Activated B cell treated with CpG ODN at 0.5 μM for 24 hours (primary cell): ENCODE measurements around the gene NECTIN3. TPM values are rescaled to one million over a fixed set of nuclear protein-coding genes. Genes with fewer than 3 reads are reported as not detected.

Source experiments
- ATAC-seq: fragments of 200-7000 bp; cut with Tn5 transposase; one replicate; pipeline ENCODE4 v1.10.0; 2021; ENCODE audit warnings: low read depth, mild to moderate bottlenecking, moderate library complexity
- CTCF ChIA-PET: fragments of 350-600 bp; sonication (Branson Sonifier 250); formaldehyde crosslinking; loops from one replicate; lab custom pipeline; 2021; ENCODE audit warnings: antibody characterized with exemption; lab: Charles Lee
- POLR2A ChIA-PET: fragments of 350-600 bp; sonication (Branson Sonifier 250); formaldehyde crosslinking; loops from one replicate; lab custom pipeline; 2021; ENCODE audit warnings: antibody characterized with exemption; lab: Charles Lee
- DNase-seq: peaks from one replicate; pipeline ENCODE4 v3.0.0; 2022
- H3K27ac Mint-ChIP-seq: one replicate; pipeline ENCODE4 v1.8.0; 2020; ENCODE audit warnings: mixed read lengths
- H3K27me3 Mint-ChIP-seq: one replicate; pipeline ENCODE4 v1.8.0; 2021; ENCODE audit warnings: mixed read lengths
- H3K36me3 Mint-ChIP-seq: one replicate; pipeline ENCODE4 v1.8.0; 2021; ENCODE audit warnings: low read depth, mixed read lengths
- H3K4me1 Mint-ChIP-seq: one replicate; pipeline ENCODE4 v1.8.0; 2021; ENCODE audit warnings: mixed read lengths
- H3K4me3 Mint-ChIP-seq: one replicate; pipeline ENCODE4 v1.8.0; 2020; ENCODE audit warnings: mild to moderate bottlenecking, mixed read lengths
- H3K9me3 Mint-ChIP-seq: one replicate; pipeline ENCODE4 v1.8.0; 2020; ENCODE audit warnings: mixed read lengths
- intact Hi-C: fragments of 100-400 bp; cut with micrococcal nuclease; formaldehyde crosslinking; loops from one replicate; pipeline ENCODE4 v1.15.1; 2024
- total RNA-seq: library from RNA; stranded (reverse); gene quantifications from 2 replicates; pipeline ENCODE4 v1.2.3, GENCODE V29; 2022
- TF ChIP-seq, protein P1 (sequence below): fragments of 200-600 bp; IDR thresholded peaks from one replicate; pipeline ENCODE4 v1.8.0; 2022; ENCODE audit warnings: antibody characterized with exemption, mild to moderate bottlenecking

The NECTIN3 gene
- total RNA-seq, 1 donor from 2014 or later, result 0.71 TPM

DNA sequence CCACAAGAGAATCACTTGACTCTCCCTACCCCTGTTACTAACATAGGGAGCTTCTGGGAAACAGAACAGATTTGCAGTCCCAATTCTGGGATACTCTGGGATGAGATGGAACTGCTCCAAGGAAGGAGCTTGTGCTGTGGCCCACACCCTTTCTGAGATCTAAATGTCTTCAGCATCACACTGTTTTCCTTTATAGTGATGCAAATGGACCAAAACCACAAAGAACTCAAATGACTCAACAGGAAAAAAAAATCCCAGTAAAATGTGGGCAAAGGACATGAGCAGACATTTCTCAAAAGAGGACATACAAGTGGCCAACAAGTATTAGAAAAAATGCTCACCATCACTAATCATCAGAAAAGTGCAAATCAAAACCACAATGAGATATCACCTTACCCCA lies 155.6 kb downstream of the NECTIN3 start:
- Mint-ChIP-seq H3K27ac (no peak overlapping the region), H3K4me1 (no peaks in the 10 kb centered on the region), H3K4me3 (no peak overlapping the region), H3K36me3 (no peaks in the 10 kb centered on the region), H3K27me3 (peaks cover 2% of the 10 kb centered on the region), H3K9me3 (peaks cover 9% of the 10 kb centered on the region)
- CTCF ChIA-PET, result no interaction called here
- intact Hi-C loops, result no loop called here
- ATAC-seq (no peak), DNase-seq (no peak)
- TF ChIP-seq, protein P1, sequence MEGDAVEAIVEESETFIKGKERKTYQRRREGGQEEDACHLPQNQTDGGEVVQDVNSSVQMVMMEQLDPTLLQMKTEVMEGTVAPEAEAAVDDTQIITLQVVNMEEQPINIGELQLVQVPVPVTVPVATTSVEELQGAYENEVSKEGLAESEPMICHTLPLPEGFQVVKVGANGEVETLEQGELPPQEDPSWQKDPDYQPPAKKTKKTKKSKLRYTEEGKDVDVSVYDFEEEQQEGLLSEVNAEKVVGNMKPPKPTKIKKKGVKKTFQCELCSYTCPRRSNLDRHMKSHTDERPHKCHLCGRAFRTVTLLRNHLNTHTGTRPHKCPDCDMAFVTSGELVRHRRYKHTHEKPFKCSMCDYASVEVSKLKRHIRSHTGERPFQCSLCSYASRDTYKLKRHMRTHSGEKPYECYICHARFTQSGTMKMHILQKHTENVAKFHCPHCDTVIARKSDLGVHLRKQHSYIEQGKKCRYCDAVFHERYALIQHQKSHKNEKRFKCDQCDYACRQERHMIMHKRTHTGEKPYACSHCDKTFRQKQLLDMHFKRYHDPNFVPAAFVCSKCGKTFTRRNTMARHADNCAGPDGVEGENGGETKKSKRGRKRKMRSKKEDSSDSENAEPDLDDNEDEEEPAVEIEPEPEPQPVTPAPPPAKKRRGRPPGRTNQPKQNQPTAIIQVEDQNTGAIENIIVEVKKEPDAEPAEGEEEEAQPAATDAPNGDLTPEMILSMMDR, result no peak
- POLR2A ChIA-PET, result no interaction called here

- peaks cover 13% of the 10 kb centered on the region for H3K9me3 Mint-ChIP-seq
Measured at GRCh38 chr3:111229301-111229700, 157.7 kb downstream of the NECTIN3 start.

DNA sequence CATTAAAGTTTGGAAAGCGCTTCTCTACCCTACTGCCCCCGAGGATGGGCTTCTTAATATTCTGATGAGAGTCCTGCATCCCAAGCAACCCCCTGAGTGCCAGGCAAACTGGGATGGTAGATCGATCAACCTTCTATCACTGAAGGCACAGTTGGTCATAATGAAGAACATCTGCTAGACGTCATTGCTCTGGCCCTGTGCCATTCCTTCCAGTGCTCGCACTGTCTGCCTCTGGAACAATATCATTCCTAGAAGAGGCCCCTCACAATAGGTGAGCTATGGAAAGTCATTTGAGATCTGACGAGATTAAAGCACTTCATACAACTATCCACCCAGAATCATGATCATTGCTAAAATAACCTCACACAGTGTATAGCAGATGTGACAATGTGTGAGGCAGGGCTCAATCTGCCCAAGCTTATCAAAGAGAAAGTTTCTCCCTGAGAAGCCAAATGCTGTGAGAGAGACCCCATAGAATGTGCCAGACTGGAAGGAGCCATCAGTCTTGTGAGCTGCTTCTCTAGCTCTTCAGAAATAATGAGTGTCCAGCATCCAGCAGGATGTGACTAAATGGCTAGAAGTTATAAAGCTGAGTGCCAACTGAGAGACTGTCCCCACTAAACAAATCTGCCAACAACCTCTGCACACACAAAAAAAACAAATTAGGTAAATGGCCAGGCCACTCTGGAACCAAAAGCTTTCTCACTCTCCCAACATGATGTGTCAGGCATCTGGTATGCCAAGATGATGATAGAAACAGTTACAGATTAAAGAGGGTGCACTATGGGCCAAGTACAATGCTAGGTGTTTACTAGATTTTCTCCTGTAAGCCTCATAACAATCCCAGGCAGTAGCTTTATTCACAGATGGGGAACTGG lies 165.5 kb downstream of the NECTIN3 start:
- Mint-ChIP-seq H3K4me1 (peaks cover 3% of the 10 kb centered on the region), H3K4me3 (no peak overlapping the region), H3K36me3 (no peaks in the 10 kb centered on the region), H3K27me3 (no peaks in the 10 kb centered on the region), H3K9me3 (peaks cover 7% of the 10 kb centered on the region), H3K27ac (no peak overlapping the region)
- CTCF ChIA-PET, result no interaction called here
- POLR2A ChIA-PET, result no interaction called here
- DNase-seq (no peak), ATAC-seq (no peak)
- TF ChIP-seq, protein P1, result no peak
- intact Hi-C loops, result no loop called here

More at GRCh38 chr3:111229301-111229700, 157.7 kb downstream of the NECTIN3 start:
- no peak for DNase-seq
- H3K4me1 Mint-ChIP-seq, result no peaks in the 10 kb centered on the region
- CTCF ChIA-PET, result no interaction called here
- ATAC-seq, result no peak
- TF ChIP-seq, protein P1, result no peak
- H3K27ac Mint-ChIP-seq, result no peak overlapping the region
- no peaks in the 10 kb centered on the region for H3K36me3 Mint-ChIP-seq
- POLR2A ChIA-PET, result no interaction called here
- intact Hi-C loops, result no loop called here
- H3K4me3 Mint-ChIP-seq, result no peak overlapping the region
- H3K27me3 Mint-ChIP-seq, result peaks cover 2% of the 10 kb centered on the region

DNA sequence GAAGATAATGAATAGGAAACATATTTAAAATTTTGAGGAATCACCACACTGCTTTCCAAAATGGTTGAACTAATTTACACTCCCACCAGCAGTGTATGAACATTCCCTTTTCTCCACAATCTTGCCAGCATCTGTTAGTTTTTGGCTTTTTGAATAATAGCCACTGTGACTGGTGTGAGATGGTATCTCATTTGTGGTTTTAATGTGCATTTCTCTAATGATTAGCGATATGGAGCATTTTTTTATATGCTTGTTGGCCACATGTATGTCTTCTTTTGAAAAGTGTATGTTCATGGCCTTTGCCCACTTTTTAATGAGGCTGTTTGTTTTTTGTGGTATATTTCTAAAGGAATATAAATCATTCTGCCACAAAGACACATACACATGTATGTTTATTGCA lies 166.3 kb downstream of the NECTIN3 start:
- intact Hi-C loops, result no loop called here
- no peak overlapping the region for H3K27ac Mint-ChIP-seq
- H3K4me3 Mint-ChIP-seq, result no peak overlapping the region
- TF ChIP-seq, protein P1, result no peak
- H3K27me3 Mint-ChIP-seq, result no peaks in the 10 kb centered on the region
- peaks cover 3% of the 10 kb centered on the region for H3K4me1 Mint-ChIP-seq
- no peak for DNase-seq
- ATAC-seq, result no peak
- ChIA-PET CTCF (no interaction called here), POLR2A (no interaction called here)
- H3K36me3 Mint-ChIP-seq, result no peaks in the 10 kb centered on the region
- H3K9me3 Mint-ChIP-seq, result peaks cover 7% of the 10 kb centered on the region

DNA sequence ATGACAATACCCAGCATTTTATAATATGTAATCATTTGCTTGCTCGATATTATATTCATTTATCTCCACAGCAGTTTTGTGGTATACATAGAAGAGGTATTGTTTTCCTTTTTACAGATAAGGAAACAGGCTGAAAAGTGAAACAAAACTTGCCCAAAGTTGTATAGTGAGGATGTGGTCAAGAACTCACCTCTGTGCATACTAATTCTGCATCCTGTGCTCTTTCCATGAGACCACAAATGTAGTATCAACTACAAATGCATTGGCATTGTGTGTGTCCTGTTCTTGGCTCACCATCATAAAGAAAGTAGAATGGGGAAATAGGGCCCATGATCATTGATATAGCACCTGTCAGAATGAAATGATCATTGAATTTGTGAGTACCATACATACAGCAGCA lies 167.3 kb downstream of the NECTIN3 start:
- TF ChIP-seq, protein P1, result no peak
- POLR2A ChIA-PET, result no interaction called here
- H3K4me3 Mint-ChIP-seq, result no peak overlapping the region
- H3K9me3 Mint-ChIP-seq, result peaks cover 9% of the 10 kb centered on the region
- no peak for DNase-seq
- no peaks in the 10 kb centered on the region for H3K27me3 Mint-ChIP-seq
- H3K4me1 Mint-ChIP-seq, result peaks cover 3% of the 10 kb centered on the region
- CTCF ChIA-PET, result no interaction called here
- no peak for ATAC-seq
- H3K36me3 Mint-ChIP-seq, result no peaks in the 10 kb centered on the region
- H3K27ac Mint-ChIP-seq, result no peak overlapping the region
- intact Hi-C loops, result no loop called here
